Dedifferentiated amniotic fluid mesenchymal stem cell (primary cell): ENCODE measurements around the gene NET1.
"Not testable (repeated sequence)": the region's sequence is repeated elsewhere in the genome, so short reads cannot be mapped to it uniquely, and the experiment has no call there.

Source experiments
- DNase-seq: peaks from one replicate; pipeline ENCODE4 v3.0.0-alpha.2; 2016; ENCODE audit errors: extremely low spot score

NET1 gene

GRCh38 chr10:5412277-5412941, at the start of gene NET1:
Gene NET1 (plus strand): TSS chr10:5412557. CDS start chr10:5412693, 136 bp downstream.
- DNase-seq, result peak; percentile 75

GRCh38 chr10:5362873-5363272, 49.5 kb upstream of the NET1 start:
- no peak for DNase-seq

DNA sequence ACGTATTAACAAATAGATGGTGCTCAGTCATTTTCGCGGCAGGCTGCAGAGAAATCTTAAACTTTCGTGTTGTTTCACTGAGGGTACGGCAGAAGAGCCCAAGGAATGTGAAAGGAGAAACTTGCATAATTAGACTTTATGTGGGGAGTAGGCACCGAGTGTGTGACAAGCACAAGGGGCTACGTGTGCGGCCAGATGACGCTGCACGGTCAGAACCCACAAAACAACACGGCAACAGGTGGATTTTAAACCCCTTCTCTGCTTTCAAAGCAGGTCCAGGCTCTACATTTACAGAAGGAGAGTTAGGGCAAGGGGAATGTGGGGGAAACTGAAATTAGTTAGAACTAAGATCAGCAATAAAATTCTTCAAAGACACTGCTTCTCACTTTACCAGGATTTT, 48.0 kb upstream of the NET1 start:
- DNase-seq, result no peak

- DNase-seq, result no peak
Measured at GRCh38 chr10:5364890-5365338, 47.4 kb upstream of the NET1 start, which contains the start of gene UCN3. Gene UCN3 (plus strand): TSS chr10:5364966. CDS start chr10:5373721, 8,755 bp downstream.

- DNase-seq, result no peak
Measured at GRCh38 chr10:5365928-5366327, 46.4 kb upstream of the NET1 start.

- no peak for DNase-seq
Measured at GRCh38 chr10:5369362-5370158, 42.8 kb upstream of the NET1 start.

DNA sequence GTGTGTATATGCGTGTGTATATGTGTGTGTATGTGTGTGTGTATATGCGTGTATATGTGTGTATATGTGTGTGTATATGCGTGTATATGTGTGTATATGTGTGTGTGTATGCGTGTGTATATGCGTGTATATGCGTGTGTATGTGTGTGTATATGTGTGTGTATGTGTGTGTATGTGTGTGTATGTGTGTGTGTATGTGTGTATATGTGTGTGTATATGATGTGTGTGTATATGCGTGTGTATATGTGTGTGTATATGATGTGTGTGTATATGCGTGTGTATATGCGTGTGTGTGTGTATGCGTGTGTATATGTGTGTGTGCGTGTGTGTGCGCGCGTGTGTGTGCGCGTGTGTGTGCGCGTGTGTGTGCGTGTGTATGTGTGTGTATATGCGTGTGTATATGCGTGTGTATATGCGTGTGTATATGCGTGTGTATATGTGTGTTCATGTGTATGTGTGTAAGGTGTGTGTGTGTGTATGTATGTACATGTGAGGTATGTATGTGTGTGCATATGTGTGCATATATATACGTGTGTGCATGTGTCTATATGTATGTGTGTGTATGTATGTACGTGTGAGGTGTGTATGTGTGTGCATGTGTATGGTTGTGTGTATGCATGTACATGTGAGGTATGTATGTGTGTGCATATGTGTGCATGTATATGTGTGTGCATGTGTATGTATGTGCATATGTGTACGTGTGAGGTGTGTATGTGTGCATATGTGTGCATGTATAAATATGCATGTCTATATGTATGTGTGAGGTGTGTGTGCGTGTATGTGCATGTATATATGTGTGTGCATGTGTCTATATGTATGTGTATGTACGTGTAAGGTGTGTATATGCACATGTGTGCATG, 41.6 kb upstream of the NET1 start:
- DNase-seq, result no peak

- no peak for DNase-seq
Measured at GRCh38 chr10:5373307-5373706, 39.0 kb upstream of the NET1 start.

- no peak for DNase-seq
Measured at GRCh38 chr10:5373891-5374611, 38.3 kb upstream of the NET1 start.

- DNase-seq, result no peak
Measured at GRCh38 chr10:5376450-5376849, 35.9 kb upstream of the NET1 start.

GRCh38 chr10:5379202-5379601, 33.2 kb upstream of the NET1 start:
- DNase-seq, result not testable (repeated sequence)

DNA sequence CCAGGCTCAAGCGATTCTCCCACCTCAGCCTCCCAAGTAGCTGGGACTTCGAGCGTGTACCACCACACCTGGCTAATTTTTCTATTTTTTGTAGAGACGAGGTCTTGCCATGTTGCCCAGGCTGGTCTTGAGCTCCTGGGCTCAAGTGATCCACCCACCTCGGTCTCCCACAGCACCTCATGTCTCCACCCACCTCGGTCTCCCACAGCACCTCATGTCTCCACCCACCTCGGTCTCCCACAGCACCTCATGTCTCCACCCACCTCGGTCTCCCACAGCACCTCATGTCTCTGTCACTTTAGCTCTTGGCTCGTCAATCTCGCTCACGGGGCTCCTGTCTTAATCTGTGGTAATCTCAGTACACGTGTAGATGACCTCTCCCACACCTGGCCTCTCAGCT, 32.0 kb upstream of the NET1 start:
- not testable (repeated sequence) for DNase-seq

DNA sequence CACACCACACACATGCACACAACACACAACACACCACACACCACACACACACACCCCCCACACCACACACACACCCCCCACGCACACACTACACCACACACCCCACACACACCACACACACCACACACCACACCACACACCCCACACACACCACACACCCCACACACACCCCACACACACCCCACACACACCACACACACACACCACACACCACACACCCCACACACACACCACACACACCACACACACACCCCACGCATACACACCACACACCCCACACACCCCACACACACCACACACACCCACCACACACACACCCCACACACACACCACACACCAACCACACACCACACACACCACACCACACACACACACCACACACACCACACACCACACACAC, 31.2 kb upstream of the NET1 start:
- no peak for DNase-seq

DNA sequence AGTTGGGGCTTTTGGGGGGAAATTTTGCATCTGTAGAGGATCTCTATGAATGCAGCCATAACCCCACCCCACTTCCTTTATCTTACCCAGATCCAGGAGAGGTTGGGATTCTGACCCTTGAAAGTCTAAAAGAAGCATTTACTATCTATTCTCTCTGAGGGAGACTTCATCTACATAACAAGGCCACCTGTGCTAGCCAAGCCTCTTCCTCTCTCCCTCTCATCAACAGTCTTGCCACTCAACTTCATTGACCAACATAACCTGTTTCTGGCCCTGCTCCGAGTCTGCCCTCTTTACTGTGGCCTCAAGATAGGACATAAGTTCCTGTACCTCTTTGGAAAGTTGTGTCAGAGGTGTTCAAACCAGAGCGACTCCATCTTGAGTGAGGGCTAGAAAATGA, 27.1 kb upstream of the NET1 start:
- DNase-seq, result no peak

GRCh38 chr10:5387169-5387568, 25.2 kb upstream of the NET1 start:
- DNase-seq, result no peak

DNA sequence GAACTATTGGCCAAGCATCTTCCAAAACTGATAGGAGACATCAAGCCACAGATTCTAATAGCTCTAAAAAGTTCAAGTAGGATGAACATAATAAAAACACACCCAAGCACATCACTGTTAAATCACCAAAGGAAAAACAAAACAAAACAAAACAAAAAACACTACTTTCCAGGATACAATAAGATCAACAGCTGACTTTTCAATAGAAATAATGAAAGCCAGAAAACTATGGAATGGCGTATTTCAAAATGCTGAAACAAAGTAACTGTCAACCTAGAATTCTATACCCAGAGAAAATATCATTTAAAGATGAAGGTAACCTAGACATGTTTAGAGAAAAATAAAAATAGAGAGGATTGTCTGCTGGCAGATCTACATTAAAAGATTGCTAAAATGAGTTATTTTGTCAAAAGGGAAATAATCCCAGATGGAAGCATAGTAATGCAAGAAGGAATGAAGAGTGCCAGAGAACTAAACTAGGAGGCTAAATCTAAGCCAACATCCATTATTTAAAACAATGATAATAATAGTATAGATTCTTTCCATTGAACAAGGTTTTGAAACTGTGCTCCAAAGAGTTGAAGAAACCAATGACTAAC, 21.7 kb upstream of the NET1 start:
- DNase-seq, result no peak

- DNase-seq, result no peak
Measured at GRCh38 chr10:5391790-5392189, 20.6 kb upstream of the NET1 start.

DNA sequence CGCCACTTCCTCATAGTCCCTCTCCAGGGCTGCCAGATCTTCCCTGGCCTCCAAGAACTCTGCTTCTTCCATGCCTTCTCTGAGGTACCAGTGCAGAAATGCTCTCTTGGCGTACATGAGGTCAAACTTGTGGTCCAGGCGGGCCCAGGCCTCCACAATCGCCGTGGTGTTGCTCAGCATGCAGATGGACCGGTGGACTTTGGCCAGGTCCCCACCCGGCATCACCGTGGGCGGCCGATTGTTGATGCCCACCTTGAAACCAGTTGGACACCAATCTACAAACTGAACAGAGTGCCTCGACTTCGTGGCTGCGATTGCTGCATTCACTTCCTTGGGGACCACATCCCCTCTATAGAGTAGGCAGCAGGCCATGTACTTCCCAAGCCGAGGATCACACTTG, 18.8 kb upstream of the NET1 start:
- no peak for DNase-seq

DNA sequence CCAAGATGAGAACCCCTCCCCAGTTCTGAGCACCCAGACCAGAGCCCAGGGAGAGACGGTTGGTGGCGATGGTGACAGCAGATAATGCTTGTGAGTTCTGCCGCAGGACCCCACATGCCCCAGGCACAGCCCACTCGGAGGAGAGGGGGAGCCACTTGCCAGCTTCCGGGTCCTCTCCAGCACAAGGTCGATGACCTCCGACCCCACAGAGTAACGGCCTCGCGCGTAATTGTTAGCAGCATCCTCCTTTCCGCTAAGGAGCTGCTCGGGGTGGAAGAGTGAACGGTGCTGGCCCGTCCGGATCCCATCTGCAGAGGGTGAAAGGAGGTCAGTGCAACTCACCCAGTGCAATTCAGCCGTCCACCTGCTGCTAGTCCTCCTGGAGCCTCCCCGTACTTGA, 17.2 kb upstream of the NET1 start:
- DNase-seq, result no peak

GRCh38 chr10:5396556-5397300, 15.6 kb upstream of the NET1 start:
- no peak for DNase-seq
